ENCODE measurements around the gene SLC27A6.

- no peak for TF ChIP-seq CTCF (IDR thresholded peaks at IDR 0.05)
- no peak for TF ChIP-seq EP300 (IDR thresholded peaks at IDR 0.05)
- TF ChIP-seq POLR2A (IDR thresholded peaks at IDR 0.05), result no peak
Measured at GRCh38 chr5:128919542-128919941, 45.7 kb upstream of the SLC27A6 start.

Data from tibial nerve (tissue), 4 donors.